ENCODE measurements around the gene MICAL3.

DNA sequence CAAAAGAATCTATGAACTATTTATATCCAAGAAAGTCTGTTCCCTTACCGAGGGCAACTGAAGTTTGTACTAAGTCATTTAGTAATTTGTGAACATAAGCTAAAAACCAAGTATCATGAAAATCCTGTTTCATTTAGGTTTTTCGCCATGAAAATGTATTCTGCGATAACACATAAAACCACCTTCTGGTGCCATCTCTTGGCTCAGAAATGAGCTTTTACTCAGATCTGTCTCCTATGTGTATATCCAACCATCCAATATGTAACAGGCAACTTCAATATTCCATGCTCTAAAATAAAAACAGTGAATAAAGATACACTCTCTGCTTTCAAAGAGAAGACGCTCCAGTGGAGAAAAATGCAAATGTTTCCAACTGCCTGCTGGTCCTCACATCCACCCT is 132.0 kb downstream of the MICAL3 start:
- TF ChIP-seq EZH2 (optimal IDR thresholded peaks at IDR 0.05; ENCODE audit: low read depth, low read length) = no peak
- TF ChIP-seq, protein P1, sequence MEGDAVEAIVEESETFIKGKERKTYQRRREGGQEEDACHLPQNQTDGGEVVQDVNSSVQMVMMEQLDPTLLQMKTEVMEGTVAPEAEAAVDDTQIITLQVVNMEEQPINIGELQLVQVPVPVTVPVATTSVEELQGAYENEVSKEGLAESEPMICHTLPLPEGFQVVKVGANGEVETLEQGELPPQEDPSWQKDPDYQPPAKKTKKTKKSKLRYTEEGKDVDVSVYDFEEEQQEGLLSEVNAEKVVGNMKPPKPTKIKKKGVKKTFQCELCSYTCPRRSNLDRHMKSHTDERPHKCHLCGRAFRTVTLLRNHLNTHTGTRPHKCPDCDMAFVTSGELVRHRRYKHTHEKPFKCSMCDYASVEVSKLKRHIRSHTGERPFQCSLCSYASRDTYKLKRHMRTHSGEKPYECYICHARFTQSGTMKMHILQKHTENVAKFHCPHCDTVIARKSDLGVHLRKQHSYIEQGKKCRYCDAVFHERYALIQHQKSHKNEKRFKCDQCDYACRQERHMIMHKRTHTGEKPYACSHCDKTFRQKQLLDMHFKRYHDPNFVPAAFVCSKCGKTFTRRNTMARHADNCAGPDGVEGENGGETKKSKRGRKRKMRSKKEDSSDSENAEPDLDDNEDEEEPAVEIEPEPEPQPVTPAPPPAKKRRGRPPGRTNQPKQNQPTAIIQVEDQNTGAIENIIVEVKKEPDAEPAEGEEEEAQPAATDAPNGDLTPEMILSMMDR (IDR thresholded peaks at IDR 0.05; ENCODE audit: low read length) = no peak

Data from MM.1S (cell line).